Keratinocyte (primary cell): ENCODE data around the gene MEGF8. TPM values are rescaled to one million over a fixed set of nuclear protein-coding genes. Genes with fewer than 3 reads are reported as not detected.

Experiments
- DNase-seq: peaks from one replicate; pipeline ENCODE4 v3.0.0-alpha.2; 2011; ENCODE audit warnings: low read depth, missing footprints, low spot score
- FAIRE-seq: peaks from 2 replicates; lab custom pipeline; 2011; peaks lifted over from hg19 to GRCh38; lab: Jason Lieb, UNC
- H2AFZ ChIP-seq: 2 replicates; pipeline ENCODE4 v1.6.0; 2012; ENCODE audit warnings: low read length, control low read depth, inconsistent platforms; ENCODE audit not compliant: control insufficient read depth
- H3K27ac ChIP-seq: 2 replicates; pipeline ENCODE4 v1.5.1; 2011; ENCODE audit warnings: low read length; ENCODE audit not compliant: control insufficient read depth, insufficient read depth
- H3K27me3 ChIP-seq: 3 replicates; pipeline ENCODE4 v1.6.0; 2011; ENCODE audit warnings: low read length; ENCODE audit not compliant: control insufficient read depth, insufficient read depth; ENCODE audit errors: extremely low read depth
- H3K36me3 ChIP-seq, 2 experiments: 2 replicates in 1 of 2; 3 replicates in 1 of 2; pipeline ENCODE4 v1.5.1; 2011; ENCODE audit warnings: low read length in 2 of 2, mild to moderate bottlenecking in 1 of 2; ENCODE audit not compliant: control insufficient read depth in 2 of 2, insufficient read depth in 2 of 2; ENCODE audit errors: extremely low read depth in 1 of 2
- H3K4me1 ChIP-seq: 3 replicates; pipeline ENCODE4 v1.5.1; 2011; ENCODE audit warnings: low read length; ENCODE audit not compliant: control insufficient read depth, insufficient read depth; ENCODE audit errors: extremely low read depth
- H3K4me2 ChIP-seq: 3 replicates; pipeline ENCODE4 v1.6.0; 2011; ENCODE audit warnings: low read depth, low read length; ENCODE audit not compliant: control insufficient read depth, insufficient read depth; ENCODE audit errors: extremely low read depth
- H3K4me3 ChIP-seq, 3 experiments: fragments of 200-600 bp in 1 of 3; sonication (generic) in 1 of 3; 2 replicates in 2 of 3; 3 replicates in 1 of 3; pipeline ENCODE4 v1.5.1; 2011 to 2016; ENCODE audit warnings: low read length in 3 of 3, mild to moderate bottlenecking in 3 of 3, control low read depth in 2 of 3, inconsistent platforms in 1 of 3, low read depth in 1 of 3, mixed read lengths in 1 of 3, mixed run types in 1 of 3, moderate library complexity in 1 of 3; ENCODE audit not compliant: control insufficient read depth in 2 of 3, insufficient read depth in 2 of 3; ENCODE audit errors: extremely low read depth in 1 of 3
- H3K79me2 ChIP-seq: 2 replicates; pipeline ENCODE4 v1.6.0; 2012; ENCODE audit warnings: low read length; ENCODE audit not compliant: control insufficient read depth, insufficient read depth
- H3K9ac ChIP-seq: 3 replicates; pipeline ENCODE4 v1.6.0; 2011; ENCODE audit warnings: low read length; ENCODE audit not compliant: control insufficient read depth, insufficient read depth; ENCODE audit errors: extremely low read depth
- H3K9me1 ChIP-seq: 3 replicates; pipeline ENCODE4 v1.6.0; 2011; ENCODE audit warnings: low read length; ENCODE audit not compliant: control insufficient read depth, insufficient read depth; ENCODE audit errors: extremely low read depth
- H3K9me3 ChIP-seq: 2 replicates; pipeline ENCODE4 v1.5.1; 2012; ENCODE audit warnings: low read depth, low read length; ENCODE audit not compliant: control insufficient read depth
- H4K20me1 ChIP-seq: 3 replicates; pipeline ENCODE4 v1.6.0; 2011; ENCODE audit warnings: low read length; ENCODE audit not compliant: control insufficient read depth, insufficient read depth; ENCODE audit errors: extremely low read depth
- CTCF ChIP-seq, 3 experiments: IDR thresholded peaks in 1 of 3; conservative IDR thresholded peaks in 1 of 3; optimal IDR thresholded peaks in 1 of 3; 2 replicates in 2 of 3; 3 replicates in 1 of 3; pipeline versions ENCODE3 to v1.5.1; 2011; ENCODE audit warnings: low read length in 3 of 3, mild to moderate bottlenecking in 3 of 3, moderate library complexity in 2 of 3, control low read depth in 1 of 3, inconsistent platforms in 1 of 3; ENCODE audit not compliant: insufficient read depth in 2 of 3; ENCODE audit errors: extremely low read depth in 1 of 3
- EZH2 ChIP-seq: IDR thresholded peaks from one replicate; pipeline ENCODE4 v1.6.1; 2012; ENCODE audit warnings: inconsistent platforms, mild to moderate bottlenecking, low read length, moderate library complexity
- dilution Hi-C: fragments of 300-500 bp; cut with MboI; formaldehyde crosslinking; loops from one replicate; pipeline ENCODE4 v1.7.0; 2020; ENCODE audit warnings: low sequenced_read_pairs; ENCODE audit not compliant: extremely low pct_ligation_motif_present
- polyA plus RNA-seq, 5 experiments: library from polyadenylated mRNA; depleted of rRNA in 3 of 5; stranded (reverse) in 3 of 5; stranded (forward) in 1 of 5; unstranded in 1 of 5; fragments of >200 nt; gene quantifications; 1 replicate in 1 of 5; 2 replicates in 3 of 5; 3 replicates in 1 of 5; pipeline versions ENCODE4 v1.2.1 to v1.2.3, GENCODE V29; 2011 to 2012; ENCODE audit warnings: missing spikeins in 2 of 5, low read depth in 1 of 5, low replicate concordance in 1 of 5

Gene MEGF8
- polyA plus RNA-seq, 1 donor (not counting 4 experiments of a cell fraction or from before 2014, with no cell fraction given), result 4.1 TPM

DNA sequence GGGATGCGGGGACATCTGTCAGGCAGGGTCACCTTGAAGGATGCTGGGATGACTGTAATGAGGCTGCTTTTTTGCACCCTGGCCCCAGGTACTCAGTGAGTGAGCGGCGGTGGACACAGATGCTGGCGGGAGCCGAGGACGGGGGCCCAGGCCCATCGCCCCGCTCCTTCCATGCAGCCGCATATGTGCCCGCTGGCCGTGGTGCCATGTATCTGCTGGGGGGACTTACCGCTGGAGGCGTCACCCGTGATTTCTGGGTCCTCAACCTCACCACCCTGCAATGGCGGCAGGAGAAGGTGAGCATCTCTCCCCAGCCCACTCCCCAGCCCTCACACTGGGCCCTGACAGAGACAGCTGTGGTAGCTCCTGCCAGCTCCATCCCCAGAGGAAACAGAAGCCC lies 31.3 kb downstream of the MEGF8 start:
- DNase-seq, result no peak
- Histone ChIP-seq H3K4me1 (no peaks in the 10 kb centered on the region), H3K9me1 (no peaks in the 10 kb centered on the region), H3K9me3 (no peaks in the 10 kb centered on the region), H3K36me3 (peaks cover 0 to 3% of the 10 kb centered on the region in 2 experiments), H3K79me2 (no peaks in the 10 kb centered on the region), H4K20me1 (no peaks in the 10 kb centered on the region), H3K4me2 (no peak overlapping the region), H3K4me3 (no peak overlapping the region), H3K9ac (no peak overlapping the region), H2AFZ (no peak overlapping the region), H3K27me3 (no peaks in the 10 kb centered on the region), H3K27ac (no peak overlapping the region)
- dilution Hi-C loops, result no loop called here
- no peak for FAIRE-seq
- no peak for TF ChIP-seq CTCF (optimal IDR thresholded peaks at IDR 0.05 in 1 of 3, IDR thresholded peaks at IDR 0.05 in 1 of 3, conservative IDR thresholded peaks at IDR 0.05 in 1 of 3; ENCODE audit: extremely low read depth in 1 of 3, insufficient read depth in 2 of 3, low read length in 3 of 3)
- TF ChIP-seq EZH2, result no peak

- dilution Hi-C loops, result no loop called here
- H3K4me1 ChIP-seq, result no peaks in the 10 kb centered on the region
- H3K9me3 ChIP-seq, result no peaks in the 10 kb centered on the region
- H3K36me3 ChIP-seq, result peaks cover 0 to 5% of the 10 kb centered on the region in 2 experiments
- H3K79me2 ChIP-seq, result no peaks in the 10 kb centered on the region
- H2AFZ ChIP-seq, result no peak overlapping the region
- no peak overlapping the region for H3K4me3 ChIP-seq
- H3K9me1 ChIP-seq, result no peaks in the 10 kb centered on the region
- FAIRE-seq (no peak), DNase-seq (no peak)
- no peaks in the 10 kb centered on the region for H4K20me1 ChIP-seq
- H3K4me2 ChIP-seq, result no peak overlapping the region
- TF ChIP-seq EZH2, result no peak
- no peak for TF ChIP-seq CTCF (optimal IDR thresholded peaks at IDR 0.05 in 1 of 3, IDR thresholded peaks at IDR 0.05 in 1 of 3, conservative IDR thresholded peaks at IDR 0.05 in 1 of 3; ENCODE audit: extremely low read depth in 1 of 3, insufficient read depth in 2 of 3, low read length in 3 of 3)
- H3K27ac ChIP-seq, result no peak overlapping the region
- no peak overlapping the region for H3K9ac ChIP-seq
- no peaks in the 10 kb centered on the region for H3K27me3 ChIP-seq
Observed at GRCh38 chr19:42357290-42357689, 31.9 kb downstream of the MEGF8 start.
